SU-DHL-6 (cell line): ENCODE data around the gene C16orf89.

Experiments used
- H2AFZ ChIP-seq: fragments of 200-600 bp; sonication (generic); 2 replicates; pipeline ENCODE4 v1.6.1; 2014; ENCODE audit warnings: low read depth, mild to moderate bottlenecking, moderate library complexity, mixed read lengths, antibody characterized with exemption, low read length; ENCODE audit not compliant: severe bottlenecking
- H3F3A ChIP-seq: fragments of 200-600 bp; shearing (Covaris generic); 2 replicates; pipeline ENCODE4 v1.6.0; 2016; ENCODE audit warnings: antibody characterized with exemption, mild to moderate bottlenecking; ENCODE audit not compliant: insufficient read depth
- H3K27ac ChIP-seq: fragments of 200-600 bp; sonication (generic); 2 replicates; pipeline ENCODE4 v1.5.1; 2016; ENCODE audit warnings: low read depth, mild to moderate bottlenecking, low read length, moderate library complexity, mixed read lengths
- H3K27me3 ChIP-seq: fragments of 200-600 bp; sonication (generic), shearing (Covaris generic); 2 replicates; pipeline ENCODE4 v1.6.0; 2014; ENCODE audit warnings: mild to moderate bottlenecking, low read length
- H3K36me3 ChIP-seq: fragments of 200-600 bp; sonication (generic); 2 replicates; pipeline ENCODE4 v1.6.1; 2014; ENCODE audit warnings: mild to moderate bottlenecking, low read length, mixed read lengths
- H3K4me2 ChIP-seq: fragments of 300-600, 200-600 bp; shearing (Covaris generic), sonication (generic); 2 replicates; pipeline ENCODE4 v1.6.0; 2014; ENCODE audit warnings: low read length, low read depth, mild to moderate bottlenecking; ENCODE audit not compliant: poor library complexity, severe bottlenecking
- H3K4me3 ChIP-seq: fragments of 200-600 bp; sonication (generic); 2 replicates; pipeline ENCODE4 v1.5.1; 2014; ENCODE audit warnings: antibody characterized with exemption, low read length, mild to moderate bottlenecking, mixed read lengths; ENCODE audit not compliant: insufficient read depth, poor library complexity, severe bottlenecking
- H3K79me2 ChIP-seq: fragments of 200-600 bp; sonication (generic); 2 replicates; pipeline ENCODE4 v1.6.1; 2014; ENCODE audit warnings: mild to moderate bottlenecking, low read length, moderate library complexity; ENCODE audit not compliant: insufficient read depth
- H3K9ac ChIP-seq: fragments of 200-600 bp; sonication (generic); 2 replicates; pipeline ENCODE4 v1.7.0; 2014; ENCODE audit warnings: mild to moderate bottlenecking, low read length
- H3K9me2 ChIP-seq: fragments of 200-600 bp; sonication (generic); replicated peaks from 2 replicates; pipeline ENCODE4 v1.6.1; 2014; ENCODE audit warnings: low read length; ENCODE audit not compliant: insufficient read depth
- H3K9me3 ChIP-seq: fragments of 200-600 bp; sonication (generic); 2 replicates; pipeline ENCODE4 v1.6.1; 2014; ENCODE audit warnings: low read length, mixed read lengths; ENCODE audit not compliant: insufficient read depth
- H4K20me1 ChIP-seq: fragments of 200-600 bp; sonication (generic); 2 replicates; pipeline ENCODE4 v1.6.1; 2014; ENCODE audit warnings: low read depth, mild to moderate bottlenecking, antibody characterized with exemption, low read length, moderate library complexity, mixed read lengths
- EZH2phosphoT487 ChIP-seq: fragments of 200-600 bp; sonication (generic), shearing (Covaris generic); conservative IDR thresholded peaks from 2 replicates; pipeline ENCODE4 v1.6.1; 2018; ENCODE audit warnings: mild to moderate bottlenecking, antibody characterized with exemption, low read length, moderate library complexity, mixed read lengths
- TF ChIP-seq, protein P1 (sequence below): fragments of 200-600 bp; sonication (generic); IDR thresholded peaks from one replicate; pipeline ENCODE4 v1.5.1; 2017; ENCODE audit warnings: antibody characterized with exemption, mild to moderate bottlenecking, low read length, moderate library complexity; ENCODE audit not compliant: insufficient read depth, poor library complexity, severe bottlenecking

The C16orf89 gene

DNA sequence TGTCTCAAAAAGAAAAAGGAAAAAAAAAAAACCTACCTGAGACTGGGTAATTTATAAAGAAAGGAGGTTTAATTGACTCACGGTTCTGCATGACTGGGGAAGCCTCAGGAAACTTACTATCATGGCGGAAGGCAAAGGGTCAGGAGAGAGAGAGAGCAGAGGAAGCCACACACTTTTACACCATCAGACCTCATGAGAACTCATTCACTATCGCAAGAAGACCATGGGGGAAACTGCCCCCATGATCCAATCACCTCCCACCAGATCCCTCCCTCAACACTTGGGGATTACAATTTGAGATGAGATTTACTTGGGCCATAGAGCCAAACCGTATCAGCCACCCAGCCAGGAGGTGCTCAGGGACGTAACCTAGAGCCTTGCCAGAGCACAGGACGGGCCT, 52.9 kb downstream of the C16orf89 start:
- H3K9ac ChIP-seq = no peak overlapping the region
- no peak overlapping the region for H3K27ac ChIP-seq
- no peak overlapping the region for H3K4me2 ChIP-seq
- H2AFZ ChIP-seq = no peak overlapping the region
- H3K9me2 ChIP-seq = no peaks in the 10 kb centered on the region
- no peak overlapping the region for H3K4me3 ChIP-seq
- H3K9me3 ChIP-seq = no peaks in the 10 kb centered on the region
- H3K36me3 ChIP-seq = no peaks in the 10 kb centered on the region
- no peaks in the 10 kb centered on the region for H4K20me1 ChIP-seq
- no peaks in the 10 kb centered on the region for H3K27me3 ChIP-seq
- H3K79me2 ChIP-seq = no peaks in the 10 kb centered on the region
- TF ChIP-seq, protein P1, sequence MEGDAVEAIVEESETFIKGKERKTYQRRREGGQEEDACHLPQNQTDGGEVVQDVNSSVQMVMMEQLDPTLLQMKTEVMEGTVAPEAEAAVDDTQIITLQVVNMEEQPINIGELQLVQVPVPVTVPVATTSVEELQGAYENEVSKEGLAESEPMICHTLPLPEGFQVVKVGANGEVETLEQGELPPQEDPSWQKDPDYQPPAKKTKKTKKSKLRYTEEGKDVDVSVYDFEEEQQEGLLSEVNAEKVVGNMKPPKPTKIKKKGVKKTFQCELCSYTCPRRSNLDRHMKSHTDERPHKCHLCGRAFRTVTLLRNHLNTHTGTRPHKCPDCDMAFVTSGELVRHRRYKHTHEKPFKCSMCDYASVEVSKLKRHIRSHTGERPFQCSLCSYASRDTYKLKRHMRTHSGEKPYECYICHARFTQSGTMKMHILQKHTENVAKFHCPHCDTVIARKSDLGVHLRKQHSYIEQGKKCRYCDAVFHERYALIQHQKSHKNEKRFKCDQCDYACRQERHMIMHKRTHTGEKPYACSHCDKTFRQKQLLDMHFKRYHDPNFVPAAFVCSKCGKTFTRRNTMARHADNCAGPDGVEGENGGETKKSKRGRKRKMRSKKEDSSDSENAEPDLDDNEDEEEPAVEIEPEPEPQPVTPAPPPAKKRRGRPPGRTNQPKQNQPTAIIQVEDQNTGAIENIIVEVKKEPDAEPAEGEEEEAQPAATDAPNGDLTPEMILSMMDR = no peak
- TF ChIP-seq EZH2phosphoT487 = no peak
- no peaks in the 10 kb centered on the region for H3F3A ChIP-seq

DNA sequence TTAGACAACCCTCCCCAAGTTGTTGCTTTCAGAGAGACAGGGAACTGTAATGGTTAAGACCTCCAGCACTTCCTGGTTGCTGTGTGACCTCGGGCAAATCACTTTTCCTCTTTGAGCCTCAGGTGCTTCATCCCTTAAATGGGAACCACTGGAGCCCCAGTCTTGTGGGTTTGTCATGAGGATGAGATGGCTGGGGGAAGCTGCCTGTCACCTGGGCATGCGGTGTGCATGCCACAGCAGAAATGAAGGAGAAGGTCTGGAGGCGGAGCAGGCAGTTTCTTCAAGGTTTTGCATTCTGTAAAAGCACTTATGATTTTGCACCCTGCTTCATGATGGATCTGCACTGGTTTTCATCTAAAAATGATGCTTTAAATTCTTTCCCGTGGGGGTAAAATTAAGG, 54.1 kb downstream of the C16orf89 start:
- Histone ChIP-seq H3K4me3 (no peak overlapping the region), H2AFZ (no peak overlapping the region), H3K4me2 (no peak overlapping the region), H3K79me2 (no peaks in the 10 kb centered on the region), H4K20me1 (no peaks in the 10 kb centered on the region), H3K9me3 (no peaks in the 10 kb centered on the region), H3F3A (no peaks in the 10 kb centered on the region), H3K27me3 (no peaks in the 10 kb centered on the region), H3K9ac (no peak overlapping the region), H3K27ac (no peak overlapping the region), H3K36me3 (no peaks in the 10 kb centered on the region), H3K9me2 (no peaks in the 10 kb centered on the region)
- TF ChIP-seq, protein P1 = no peak
- no peak for TF ChIP-seq EZH2phosphoT487

DNA sequence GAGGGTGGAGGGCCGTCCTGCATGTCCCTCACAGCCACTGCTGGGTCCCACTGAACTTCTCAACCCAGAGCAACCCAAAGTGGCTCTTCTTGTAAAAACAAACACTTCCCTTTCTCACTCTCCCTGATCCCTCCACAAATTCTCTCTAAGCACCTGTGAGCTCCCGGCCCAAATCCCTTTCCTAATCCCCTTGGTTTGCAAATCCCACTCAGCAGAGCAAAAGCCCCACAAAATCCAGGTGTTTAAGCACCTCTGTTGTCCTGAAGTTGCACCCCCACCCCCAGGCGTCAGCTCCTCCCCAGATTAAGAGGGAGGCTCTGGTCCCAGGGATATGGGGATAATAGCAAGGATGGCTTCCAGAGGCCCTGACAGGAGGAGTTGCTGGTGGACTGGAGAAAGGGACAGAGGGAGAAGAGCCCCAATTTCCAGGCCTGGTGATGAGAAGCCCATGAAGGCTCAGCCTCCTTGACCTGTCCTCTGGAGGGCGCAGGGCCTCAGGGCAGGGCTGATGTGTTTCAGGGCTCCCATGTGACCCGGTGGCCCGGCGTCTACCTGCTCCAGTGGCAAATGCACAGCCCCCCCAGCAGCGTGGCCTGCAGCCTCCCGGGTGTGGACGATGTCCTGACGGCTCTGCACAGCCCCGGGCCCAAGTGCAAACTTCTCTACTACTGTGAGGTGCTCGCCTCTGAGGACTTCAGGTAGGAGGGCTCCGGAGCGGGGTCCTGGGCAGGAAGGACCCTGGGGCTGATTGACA, 55.0 kb downstream of the C16orf89 start:
- no peaks in the 10 kb centered on the region for H4K20me1 ChIP-seq
- no peaks in the 10 kb centered on the region for H3F3A ChIP-seq
- H3K9me2 ChIP-seq = no peaks in the 10 kb centered on the region
- H3K79me2 ChIP-seq = no peaks in the 10 kb centered on the region
- no peaks in the 10 kb centered on the region for H3K36me3 ChIP-seq
- H3K9ac ChIP-seq = no peak overlapping the region
- H3K4me2 ChIP-seq = no peak overlapping the region
- no peak overlapping the region for H3K4me3 ChIP-seq
- no peaks in the 10 kb centered on the region for H3K9me3 ChIP-seq
- TF ChIP-seq, protein P1 = no peak
- TF ChIP-seq EZH2phosphoT487 = no peak
- no peak overlapping the region for H2AFZ ChIP-seq
- no peaks in the 10 kb centered on the region for H3K27me3 ChIP-seq
- H3K27ac ChIP-seq = no peak overlapping the region
